D721Med (cell line): Measurements from ENCODE around the gene GALNT18.

Experiments
- DNase-seq: peaks from one replicate; pipeline ENCODE4 v3.0.0; 2011; ENCODE audit warnings: low spot score; ENCODE audit not compliant: insufficient read length
- FAIRE-seq: peaks from 2 replicates; lab custom pipeline; 2011; peaks lifted over from hg19 to GRCh38; lab: Jason Lieb, UNC
- TF ChIP-seq, protein P1 (sequence below): IDR thresholded peaks from 2 replicates; pipeline ENCODE4 v1.5.1; 2012; ENCODE audit warnings: mild to moderate bottlenecking, control low read depth; ENCODE audit not compliant: insufficient read depth; ENCODE audit errors: missing control alignments

The GALNT18 gene

DNA sequence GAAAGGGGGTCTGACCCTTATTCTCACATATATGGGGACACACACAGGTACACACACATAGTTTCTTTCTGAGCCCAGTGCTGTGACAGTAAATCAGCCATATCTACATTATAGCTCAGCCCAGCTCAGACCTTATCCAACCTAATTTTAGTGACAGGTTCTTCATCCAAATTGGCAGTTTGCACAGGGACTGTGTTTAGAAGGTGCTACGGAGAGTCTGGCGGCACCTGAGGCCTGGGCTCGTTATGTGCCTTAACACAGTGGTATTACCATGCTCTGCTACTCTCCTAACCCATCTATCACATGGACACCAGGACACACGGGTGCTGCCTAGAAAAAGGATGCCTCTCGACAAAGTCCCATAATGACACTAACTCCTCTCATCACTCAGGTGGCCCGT is 109.3 kb downstream of the GALNT18 start:
- no peak for DNase-seq
- TF ChIP-seq, protein P1, sequence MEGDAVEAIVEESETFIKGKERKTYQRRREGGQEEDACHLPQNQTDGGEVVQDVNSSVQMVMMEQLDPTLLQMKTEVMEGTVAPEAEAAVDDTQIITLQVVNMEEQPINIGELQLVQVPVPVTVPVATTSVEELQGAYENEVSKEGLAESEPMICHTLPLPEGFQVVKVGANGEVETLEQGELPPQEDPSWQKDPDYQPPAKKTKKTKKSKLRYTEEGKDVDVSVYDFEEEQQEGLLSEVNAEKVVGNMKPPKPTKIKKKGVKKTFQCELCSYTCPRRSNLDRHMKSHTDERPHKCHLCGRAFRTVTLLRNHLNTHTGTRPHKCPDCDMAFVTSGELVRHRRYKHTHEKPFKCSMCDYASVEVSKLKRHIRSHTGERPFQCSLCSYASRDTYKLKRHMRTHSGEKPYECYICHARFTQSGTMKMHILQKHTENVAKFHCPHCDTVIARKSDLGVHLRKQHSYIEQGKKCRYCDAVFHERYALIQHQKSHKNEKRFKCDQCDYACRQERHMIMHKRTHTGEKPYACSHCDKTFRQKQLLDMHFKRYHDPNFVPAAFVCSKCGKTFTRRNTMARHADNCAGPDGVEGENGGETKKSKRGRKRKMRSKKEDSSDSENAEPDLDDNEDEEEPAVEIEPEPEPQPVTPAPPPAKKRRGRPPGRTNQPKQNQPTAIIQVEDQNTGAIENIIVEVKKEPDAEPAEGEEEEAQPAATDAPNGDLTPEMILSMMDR = no peak
- FAIRE-seq = no peak

DNA sequence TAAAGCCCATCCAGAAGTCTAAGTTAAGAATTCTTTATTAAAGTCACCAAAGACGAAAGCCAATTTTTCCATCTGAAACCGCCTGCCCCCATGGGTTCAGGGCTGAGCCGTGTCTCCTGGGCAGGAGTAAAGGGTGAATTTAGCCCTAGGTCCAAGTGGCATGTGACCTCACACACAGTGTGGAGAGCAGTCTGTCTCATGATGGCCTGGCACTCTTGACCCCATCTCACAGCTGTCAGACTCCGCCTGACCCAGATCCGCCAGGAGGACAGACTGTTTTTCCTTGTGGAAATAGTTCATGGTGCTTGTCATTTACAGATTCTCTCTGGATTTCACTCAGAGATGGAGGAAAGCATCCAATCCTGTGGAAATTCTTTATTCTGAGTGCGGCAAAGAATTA is 109.7 kb downstream of the GALNT18 start:
- TF ChIP-seq, protein P1 = no peak
- DNase-seq (no peak), FAIRE-seq (no peak)

DNA sequence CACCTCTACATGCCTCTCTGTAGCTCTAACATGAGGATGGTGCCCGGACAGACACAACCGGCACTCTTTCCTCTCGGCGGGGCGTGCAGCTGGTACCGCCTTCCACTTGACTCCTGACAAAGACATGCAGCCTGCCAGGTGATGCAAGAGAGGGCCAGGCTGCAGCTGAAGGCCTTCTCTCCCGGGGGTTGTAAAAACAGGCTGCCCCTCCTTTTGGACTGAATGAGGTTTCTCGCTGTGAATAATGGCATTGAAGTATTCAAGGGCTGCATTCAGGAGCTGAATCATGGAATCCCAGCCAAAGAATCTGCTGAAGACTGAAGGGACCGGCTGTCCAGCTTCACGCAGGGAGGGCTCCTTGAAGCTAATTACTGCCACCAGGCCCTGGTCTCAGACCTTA is 110.9 kb downstream of the GALNT18 start:
- no peak for DNase-seq
- TF ChIP-seq, protein P1 = no peak
- FAIRE-seq = no peak

DNA sequence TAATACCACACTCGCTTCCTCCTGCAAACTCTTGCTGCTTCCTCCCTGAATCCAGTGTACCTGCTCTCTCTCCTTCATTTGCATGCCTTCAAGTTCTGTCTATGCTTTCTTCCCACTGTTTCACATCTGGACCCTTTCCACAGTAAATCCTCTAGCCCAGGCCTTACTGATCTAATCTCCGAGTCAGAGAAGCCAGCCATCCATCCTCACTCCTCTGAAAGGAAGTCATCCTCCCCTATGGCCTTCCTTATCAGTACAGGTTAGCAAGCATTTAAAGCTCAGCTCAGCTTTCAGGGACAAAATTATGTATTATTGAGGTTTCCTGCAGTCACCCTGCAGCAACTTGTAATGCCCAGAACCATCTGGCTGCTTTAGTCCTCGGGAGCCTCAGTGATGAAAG is 116.1 kb downstream of the GALNT18 start:
- no peak for FAIRE-seq
- DNase-seq = no peak

DNA sequence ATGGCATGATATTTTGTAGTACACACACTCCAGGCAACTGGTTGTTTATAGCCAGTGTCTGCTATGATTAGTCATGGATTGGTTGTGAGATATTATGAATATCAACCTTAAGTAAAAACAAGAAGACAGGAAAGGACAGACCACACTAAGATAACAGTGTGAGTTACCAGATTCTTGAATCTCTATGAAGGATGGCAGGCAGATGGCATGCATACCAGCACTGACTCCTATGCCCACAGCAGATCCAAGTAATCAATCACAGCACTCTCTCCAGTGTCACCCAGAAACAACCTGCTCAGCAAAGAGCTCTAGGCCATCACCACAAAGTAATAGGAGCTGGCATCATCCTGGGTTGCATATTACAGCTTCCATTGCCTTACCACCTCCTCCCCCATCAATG is 116.6 kb downstream of the GALNT18 start:
- TF ChIP-seq, protein P1 = no peak
- no peak for DNase-seq
- no peak for FAIRE-seq

More for the DNA sequence above, 116.1 kb downstream of the GALNT18 start:
- TF ChIP-seq, protein P1 = no peak

DNA sequence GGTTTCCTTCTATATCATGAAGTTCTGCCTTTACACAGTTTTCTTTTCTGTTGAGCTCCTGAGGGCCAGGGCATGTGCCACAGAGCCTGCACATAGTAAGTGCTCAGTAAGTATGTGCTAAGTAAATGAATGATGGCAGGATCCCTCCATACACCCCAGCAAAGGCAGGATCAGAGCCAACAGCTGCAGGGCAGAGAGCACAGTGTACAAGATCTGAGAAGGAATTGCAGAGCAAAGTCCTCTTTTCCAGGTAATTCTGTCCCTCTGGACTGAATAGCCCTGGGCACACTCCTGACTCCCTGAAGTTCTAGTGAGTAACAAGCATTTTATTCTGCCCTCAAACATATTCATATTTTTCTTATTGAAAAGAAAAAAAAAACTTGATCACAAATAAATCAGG is 117.7 kb downstream of the GALNT18 start:
- TF ChIP-seq, protein P1 = no peak
- DNase-seq (no peak), FAIRE-seq (no peak)

DNA sequence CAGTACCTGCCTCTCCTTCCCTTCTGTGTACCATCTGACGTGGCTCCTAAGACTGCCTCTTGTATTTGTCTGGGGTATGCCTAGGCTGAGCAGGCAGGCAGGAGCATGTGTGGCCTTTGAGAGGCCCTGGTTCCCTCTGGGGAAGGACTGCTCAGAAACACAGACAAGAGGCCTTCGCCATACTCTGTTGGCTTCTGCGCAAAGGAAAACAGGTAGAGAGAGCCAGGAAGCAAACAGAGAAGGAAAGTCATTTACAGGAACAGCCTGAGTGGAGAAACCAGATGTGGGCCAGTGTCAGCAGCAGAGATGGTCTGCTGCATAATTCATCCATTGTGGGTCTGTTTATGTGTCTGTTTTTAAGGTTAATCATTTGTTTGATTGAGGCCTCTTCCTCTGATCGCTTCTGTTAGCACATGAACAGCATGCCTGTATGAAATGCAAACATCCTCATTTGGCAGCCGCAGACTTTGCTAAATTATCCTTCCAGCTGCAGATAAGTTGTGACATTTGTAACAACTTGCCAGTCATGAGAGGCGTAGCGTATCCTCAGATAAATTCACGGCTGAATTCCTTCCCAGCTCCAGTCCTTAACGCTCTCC is 119.4 kb downstream of the GALNT18 start:
- FAIRE-seq (no peak), DNase-seq (no peak)
- TF ChIP-seq, protein P1 = no peak
